H1 (cell line): ENCODE results near the gene LDLRAD4. TPM values are rescaled to one million over a fixed set of nuclear protein-coding genes. Genes with fewer than 3 reads are reported as not detected.
A peak's percentile ranks its signal among the peaks of the same experiment; 100 is the strongest.

Experiments
- CTCF ChIA-PET: fragments of 300-600 bp; sonication (Branson Sonifier 250); formaldehyde crosslinking; loops from one replicate; lab custom pipeline; 2021; ENCODE audit not compliant: partially characterized antibody; lab: Charles Lee
- POLR2A ChIA-PET: fragments of 300-600 bp; sonication (Branson Sonifier 250); formaldehyde crosslinking; loops from one replicate; lab custom pipeline; 2021; ENCODE audit warnings: inconsistent platforms; ENCODE audit not compliant: partially characterized antibody; lab: Charles Lee
- DNase-seq, 2 experiments: peaks; one replicate each; pipeline versions ENCODE4 v3.0.0 to v3.0.0-alpha.2; 2010 to 2022; ENCODE audit warnings: low spot score in 2 of 2, low read depth in 1 of 2, mixed read lengths in 1 of 2
- FAIRE-seq: peaks from 2 replicates; lab custom pipeline; 2011; peaks lifted over from hg19 to GRCh38; lab: Jason Lieb, UNC
- H2AFZ ChIP-seq: 2 replicates; pipeline ENCODE4 v1.8.1; 2012; ENCODE audit warnings: low read length, inconsistent platforms
- H2AK5ac ChIP-seq: 2 replicates; pipeline ENCODE4 v1.6.1; 2013; ENCODE audit warnings: low read depth, low read length
- H2BK120ac ChIP-seq: replicated peaks from 2 replicates; pipeline ENCODE3; 2013; ENCODE audit warnings: low read depth, low read length, inconsistent platforms
- H2BK12ac ChIP-seq: 2 replicates; pipeline ENCODE4 v1.6.1; 2013; ENCODE audit warnings: low read depth, low read length
- H2BK15ac ChIP-seq: 2 replicates; pipeline ENCODE4 v1.6.1; 2013; ENCODE audit warnings: low read length
- H2BK20ac ChIP-seq: 2 replicates; pipeline ENCODE4 v1.6.1; 2013; ENCODE audit warnings: low read length
- H2BK5ac ChIP-seq: 2 replicates; pipeline ENCODE4 v1.6.1; 2013; ENCODE audit warnings: low read depth, low read length
- H3K14ac ChIP-seq: 2 replicates; pipeline ENCODE4 v1.6.1; 2013; ENCODE audit warnings: inconsistent platforms; ENCODE audit not compliant: insufficient read length
- H3K18ac ChIP-seq: 2 replicates; pipeline ENCODE4 v1.6.1; 2013; ENCODE audit warnings: low read length; ENCODE audit errors: extremely low read depth
- H3K23ac ChIP-seq: 2 replicates; pipeline ENCODE4 v1.6.1; 2013; ENCODE audit warnings: inconsistent platforms; ENCODE audit not compliant: insufficient read length
- H3K23me2 ChIP-seq: 2 replicates; pipeline ENCODE4 v1.6.1; 2013; ENCODE audit warnings: low read depth, low read length
- H3K27ac ChIP-seq: 2 replicates; pipeline ENCODE4 v1.6.1; 2011; ENCODE audit warnings: low read depth, low read length, inconsistent platforms
- H3K27me3 ChIP-seq, 4 experiments: replicated peaks in 1 of 4; 1 replicate in 1 of 4; 2 replicates in 3 of 4; pipeline versions ENCODE4 v1.6.1 to v1.8.1; 2011 to 2013; ENCODE audit warnings: low read length in 3 of 4, mild to moderate bottlenecking in 3 of 4, inconsistent platforms in 2 of 4, mixed read lengths in 2 of 4, moderate library complexity in 1 of 4; ENCODE audit not compliant: control insufficient read depth in 3 of 4, insufficient read depth in 3 of 4; ENCODE audit errors: extremely low read depth in 1 of 4
- H3K36me3 ChIP-seq, 4 experiments: 2 replicates each; pipeline versions ENCODE4 v1.6.1 to v1.8.1; 2011 to 2013; ENCODE audit warnings: mild to moderate bottlenecking in 4 of 4, low read length in 3 of 4, moderate library complexity in 2 of 4, control low read depth in 1 of 4, inconsistent platforms in 1 of 4; ENCODE audit not compliant: insufficient read depth in 4 of 4, control insufficient read depth in 2 of 4
- H3K4ac ChIP-seq: replicated peaks from 2 replicates; pipeline ENCODE3; 2013; ENCODE audit warnings: low read length, low read depth, mixed read lengths, inconsistent platforms; ENCODE audit not compliant: insufficient read length
- H3K4me1 ChIP-seq, 4 experiments: replicated peaks in 1 of 4; 1 replicate in 1 of 4; 2 replicates in 3 of 4; pipeline versions ENCODE4 v1.6.1 to v1.8.1; 2011 to 2013; ENCODE audit warnings: low read length in 3 of 4, inconsistent platforms in 2 of 4, mixed read lengths in 1 of 4; ENCODE audit not compliant: insufficient read depth in 4 of 4, control insufficient read depth in 3 of 4
- H3K4me2 ChIP-seq, 2 experiments: 2 replicates each; pipeline versions ENCODE4 v1.6.1 to v1.8.1; 2011 to 2013; ENCODE audit warnings: low read depth in 2 of 2, low read length in 2 of 2, control low read depth in 1 of 2, inconsistent platforms in 1 of 2, mild to moderate bottlenecking in 1 of 2; ENCODE audit not compliant: insufficient read depth in 1 of 2
- H3K4me3 ChIP-seq, 4 experiments: fragments of 200-600, 300-600 bp in 1 of 4; sonication (generic), shearing (Covaris generic), sonication (Bioruptor Twin) in 1 of 4; 2 replicates each; pipeline versions ENCODE4 v1.5.1 to v1.8.1; 2011 to 2016; ENCODE audit warnings: low read length in 4 of 4, low read depth in 3 of 4, control low read depth in 2 of 4, inconsistent platforms in 2 of 4, mild to moderate bottlenecking in 2 of 4, mixed read lengths in 1 of 4, moderate library complexity in 1 of 4; ENCODE audit not compliant: insufficient read depth in 2 of 4; ENCODE audit errors: extremely low read depth in 1 of 4
- H3K56ac ChIP-seq: replicated peaks from 2 replicates; pipeline ENCODE3; 2013; ENCODE audit warnings: low read depth, mild to moderate bottlenecking, mixed read lengths, low read length, inconsistent platforms; ENCODE audit not compliant: insufficient read length
- H3K79me1 ChIP-seq: 2 replicates; pipeline ENCODE4 v1.6.1; 2013; ENCODE audit warnings: low read depth, low read length, control low read depth
- H3K79me2 ChIP-seq, 2 experiments: 2 replicates each; pipeline versions ENCODE4 v1.6.1 to v1.8.1; 2012 to 2013; ENCODE audit warnings: low read length in 2 of 2, mild to moderate bottlenecking in 2 of 2, inconsistent platforms in 1 of 2; ENCODE audit not compliant: insufficient read depth in 2 of 2, control insufficient read depth in 1 of 2
- H3K9ac ChIP-seq, 4 experiments: replicated peaks in 1 of 4; 1 replicate in 1 of 4; 2 replicates in 3 of 4; pipeline versions ENCODE4 v1.6.1 to v1.8.1; 2011 to 2013; ENCODE audit warnings: low read depth in 3 of 4, low read length in 3 of 4, control low read depth in 2 of 4, mild to moderate bottlenecking in 2 of 4, moderate library complexity in 2 of 4, inconsistent platforms in 1 of 4; ENCODE audit errors: extremely low read depth in 1 of 4
- H3K9me3 ChIP-seq, 2 experiments: 2 replicates each; pipeline versions ENCODE4 v1.6.1 to v1.8.1; 2012 to 2013; ENCODE audit warnings: mild to moderate bottlenecking in 2 of 2, moderate library complexity in 2 of 2, control low read depth in 1 of 2, inconsistent platforms in 1 of 2, low read depth in 1 of 2, low read length in 1 of 2, mixed read lengths in 1 of 2; ENCODE audit not compliant: insufficient read depth in 2 of 2
- H4K20me1 ChIP-seq, 2 experiments: replicated peaks in 1 of 2; 2 replicates each; pipeline versions ENCODE3 to v1.8.1; 2011 to 2013; ENCODE audit warnings: inconsistent platforms in 2 of 2, low read length in 2 of 2, mild to moderate bottlenecking in 1 of 2; ENCODE audit not compliant: insufficient read depth in 2 of 2, control insufficient read depth in 1 of 2
- H4K5ac ChIP-seq: 2 replicates; pipeline ENCODE4 v1.6.1; 2013; ENCODE audit warnings: low read length, low read depth, mixed read lengths, inconsistent platforms; ENCODE audit not compliant: insufficient read length
- H4K8ac ChIP-seq: 2 replicates; pipeline ENCODE4 v1.8.0; 2013; ENCODE audit warnings: mild to moderate bottlenecking, moderate library complexity, low read length, inconsistent platforms; ENCODE audit not compliant: insufficient read depth; ENCODE audit errors: extremely low read depth
- H4K91ac ChIP-seq: replicated peaks from 2 replicates; pipeline ENCODE3; 2013; ENCODE audit warnings: low read length, mixed read lengths, inconsistent platforms; ENCODE audit not compliant: insufficient read length
- CREB1 ChIP-seq: IDR thresholded peaks from 2 replicates; pipeline ENCODE4 v1.6.1; 2012; ENCODE audit warnings: inconsistent platforms
- EP300 ChIP-seq, 2 experiments: IDR thresholded peaks; 1 replicate in 1 of 2; 2 replicates in 1 of 2; pipeline ENCODE4 v1.6.1; 2011 to 2012; ENCODE audit warnings: low read depth in 2 of 2, low read length in 2 of 2, mild to moderate bottlenecking in 2 of 2, borderline replicate concordance in 1 of 2, inconsistent platforms in 1 of 2, moderate library complexity in 1 of 2
- SIN3A ChIP-seq, 2 experiments: IDR thresholded peaks in 1 of 2; conservative IDR thresholded peaks in 1 of 2; 2 replicates each; pipeline ENCODE4 v1.6.1; 2011 to 2012; ENCODE audit warnings: low read length in 2 of 2, improper control_type of control experiment in 1 of 2, low read depth in 1 of 2, mild to moderate bottlenecking in 1 of 2
- SRF ChIP-seq: IDR thresholded peaks from 2 replicates; pipeline ENCODE4 v1.6.1; 2011; ENCODE audit warnings: mild to moderate bottlenecking, low read depth, low read length, moderate library complexity
- WGBS, 2 experiments: shearing (Covaris generic) in 1 of 2; methylation state at CpG; one replicate each; pipeline versions ENCODE4 v1.1.6 to v1.1.7; 2013 to 2015; ENCODE audit warnings: low lambda C conversion rate in 2 of 2, mixed read lengths in 2 of 2, inconsistent platforms in 1 of 2, low coverage in 1 of 2, missing lambda C conversion rate in 1 of 2; ENCODE audit not compliant: insufficient replicate concordance in 2 of 2, insufficient coverage in 1 of 2, insufficient read length in 1 of 2; ENCODE audit errors: extremely low coverage in 1 of 2, missing lambda C conversion rate in 1 of 2; 5-methylcytosine and 5-hydroxymethylcytosine counted together
- polyA plus RNA-seq, 7 experiments: library from polyadenylated mRNA; depleted of rRNA in 3 of 7; stranded (reverse) in 5 of 7; unstranded in 2 of 7; fragments of >200 nt in 5 of 7; fragments of 200-250 nt in 2 of 7; gene quantifications; 1 replicate in 5 of 7; 2 replicates in 1 of 7; 4 replicates in 1 of 7; pipeline versions ENCODE4 v1.2.1 to v1.2.3, GENCODE V29; 2011 to 2013; ENCODE audit warnings: missing spikeins in 2 of 7, mixed read lengths in 2 of 7
- total RNA-seq: library from RNA; stranded (reverse); fragmentation: NEBNext Ultra II Directional; extraction: Animal tissue kit (Norgen Biotek cat#: 25700); gene quantifications from 2 replicates; pipeline ENCODE4 v1.2.1, GENCODE V29; 2021

The LDLRAD4 gene
- total and polyA plus RNA-seq, 2 of the 8 experiments (the other 6 are each of a cell fraction or from before 2014, with no cell fraction given): 0.77 to 1.4 TPM

DNA sequence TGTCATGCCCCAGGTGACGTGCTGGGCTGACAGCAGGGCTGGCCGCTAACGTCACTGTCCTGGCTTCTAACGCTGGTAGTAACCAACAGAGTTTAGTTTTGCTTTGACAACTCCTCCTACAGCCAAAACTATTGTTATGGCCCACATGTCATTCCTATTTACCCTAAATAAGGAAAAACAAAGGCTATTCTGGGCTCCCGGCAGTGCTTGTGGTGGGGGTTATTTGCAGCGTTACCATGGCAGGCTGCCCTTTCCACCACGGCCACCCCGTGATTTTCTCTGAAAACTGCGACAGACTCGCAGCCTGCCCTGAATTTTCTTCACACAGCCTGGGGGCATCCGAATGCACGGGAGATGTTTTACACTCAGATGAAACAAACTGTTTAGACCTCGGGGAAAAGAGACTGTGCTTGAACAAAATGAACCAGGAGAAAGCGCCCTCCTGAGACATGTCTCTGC is 392.6 kb downstream of the LDLRAD4 start:
- WGBS, 2 experiments: 47% methylated on average over 14 of the region's 14 CpGs; no CpG with 5 or more reads in 1 of the 2 experiments
- Histone ChIP-seq H2AK5ac (no peak overlapping the region), H3K9ac (no peak overlapping the region), H2BK15ac (no peak overlapping the region), H4K8ac (no peak overlapping the region), H2BK120ac (no peak overlapping the region), H3K18ac (no peak overlapping the region), H3K4me1 (peaks cover 0 to 14% (median 6%) of the 10 kb centered on the region in 4 experiments; a peak in 4 of 7 replicates), H3K4me3 (peak overlapping the region; percentile 5 to 50 (median 16); a peak in 5 of 8 replicates), H3K23ac (no peak overlapping the region), H2BK20ac (no peak overlapping the region), H3K27ac (no peak overlapping the region), H3K56ac (no peak overlapping the region), H4K91ac (no peak overlapping the region), H3K79me1 (no peaks in the 10 kb centered on the region), H3K79me2 (no peaks in the 10 kb centered on the region), H3K4me2 (peak overlapping the region; percentile 59 to 66), H3K4ac (no peak overlapping the region), H3K36me3 (no peaks in the 10 kb centered on the region), H3K23me2 (no peaks in the 10 kb centered on the region), H2AFZ (no peak overlapping the region; the same call in 1 of the 2 replicates), H4K5ac (no peak overlapping the region), H3K9me3 (no peaks in the 10 kb centered on the region), H3K14ac (no peak overlapping the region), H4K20me1 (peaks cover 0 to 2% of the 10 kb centered on the region in 2 experiments), H2BK5ac (no peak overlapping the region), H3K27me3 (peaks cover 0 to 30% (median 27%) of the 10 kb centered on the region in 4 experiments; a peak in 5 of 7 replicates), H2BK12ac (no peak overlapping the region)
- CTCF ChIA-PET: interaction anchor here (1.5 to 1.6 kb wide), 2 partner anchors 10 to 54 kb away, joined by 7 to 9 read pairs; no protein-coding TSS in a partner anchor
- POLR2A ChIA-PET: interaction anchor here (0.5 kb wide), 1 partner anchor 519 kb away, joined by 3 read pairs; no protein-coding TSS in a partner anchor
- no peak for TF ChIP-seq SRF
- peak; percentile 48 to 67; a peak in 1 of 4 replicates for TF ChIP-seq SIN3A (conservative IDR thresholded peaks at IDR 0.05 in 1 of 2, IDR thresholded peaks at IDR 0.05 in 1 of 2; ENCODE audit: low read depth in 1 of 2, low read length in 2 of 2)
- TF ChIP-seq CREB1: peak; percentile 71; the same call in 1 of the 2 replicates
- TF ChIP-seq EP300 (IDR thresholded peaks at IDR 0.05; ENCODE audit: borderline replicate concordance in 1 of 2, low read depth in 2 of 2, low read length in 2 of 2): peak in 1 of 2 experiments; percentile 45; a peak in 1 of 3 replicates
- DNase-seq (no peak), FAIRE-seq (no peak)
